Measurements from ENCODE around the gene NEDD8. TPM values are rescaled to one million over a fixed set of nuclear protein-coding genes. Genes with fewer than 3 reads are reported as not detected.

The NEDD8 gene
- polyA plus RNA-seq, 1 donor = 176 TPM

DNA sequence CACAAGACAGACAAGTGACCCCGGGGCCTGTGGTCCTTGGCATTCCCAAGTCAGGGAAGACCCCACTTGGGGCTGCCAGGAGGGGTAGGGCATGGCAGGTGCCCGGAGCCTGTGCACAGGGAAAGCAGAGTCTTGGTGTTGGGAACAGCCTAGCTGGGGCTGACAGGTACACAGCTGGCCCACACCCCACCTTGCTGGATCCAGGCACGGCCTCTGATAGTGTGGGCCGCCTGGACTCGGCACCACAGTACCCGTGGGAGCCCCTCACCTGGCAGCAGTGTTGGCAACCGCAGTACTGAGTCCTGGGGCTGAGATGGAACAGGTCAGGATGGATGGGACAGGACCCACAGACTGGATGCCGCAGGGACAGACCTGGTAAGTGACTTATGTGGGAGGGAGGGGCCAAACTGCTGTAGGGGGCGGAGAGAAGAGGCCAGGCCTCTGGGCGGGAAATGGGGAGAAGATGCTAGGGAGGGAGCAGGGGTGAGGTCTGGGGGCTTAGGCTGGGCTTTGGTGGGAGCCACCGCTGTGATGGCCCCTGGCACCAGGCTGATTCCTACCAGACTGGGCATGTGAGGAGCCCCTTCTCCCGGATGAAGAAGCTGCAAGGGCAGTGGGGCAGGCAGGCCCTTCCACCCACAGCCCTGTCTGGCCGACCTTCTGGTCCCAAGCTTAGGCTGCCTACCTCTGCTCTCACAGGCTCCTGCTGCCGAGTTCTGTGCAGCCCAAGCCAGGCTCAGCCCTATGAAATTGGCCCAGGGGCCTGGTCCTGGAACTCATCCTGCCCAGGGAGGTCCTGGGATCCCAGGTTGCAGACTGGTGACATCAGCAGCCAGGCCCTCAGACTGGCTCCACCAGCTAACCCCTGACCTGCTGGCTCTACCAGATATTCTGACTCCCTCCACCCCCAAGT is 30.9 kb upstream of the NEDD8 start, which contains the start of gene TGM1:
TGM1 (minus strand) TSS at position 357 of the 913 bp plus-strand sequence. CDS start 825 bp downstream, outside the sequence.
- no peak for DNase-seq

GRCh38 chr14:24261969-24262327 is 29.8 kb upstream of the NEDD8 start:
- DNase-seq = no peak

GRCh38 chr14:24261256-24261968 is 29.2 kb upstream of the NEDD8 start:
- no peak for DNase-seq

GRCh38 chr14:24260780-24261157 is 28.6 kb upstream of the NEDD8 start:
- no peak for DNase-seq

GRCh38 chr14:24260026-24260779 is 28.0 kb upstream of the NEDD8 start:
- DNase-seq = no peak

DNA sequence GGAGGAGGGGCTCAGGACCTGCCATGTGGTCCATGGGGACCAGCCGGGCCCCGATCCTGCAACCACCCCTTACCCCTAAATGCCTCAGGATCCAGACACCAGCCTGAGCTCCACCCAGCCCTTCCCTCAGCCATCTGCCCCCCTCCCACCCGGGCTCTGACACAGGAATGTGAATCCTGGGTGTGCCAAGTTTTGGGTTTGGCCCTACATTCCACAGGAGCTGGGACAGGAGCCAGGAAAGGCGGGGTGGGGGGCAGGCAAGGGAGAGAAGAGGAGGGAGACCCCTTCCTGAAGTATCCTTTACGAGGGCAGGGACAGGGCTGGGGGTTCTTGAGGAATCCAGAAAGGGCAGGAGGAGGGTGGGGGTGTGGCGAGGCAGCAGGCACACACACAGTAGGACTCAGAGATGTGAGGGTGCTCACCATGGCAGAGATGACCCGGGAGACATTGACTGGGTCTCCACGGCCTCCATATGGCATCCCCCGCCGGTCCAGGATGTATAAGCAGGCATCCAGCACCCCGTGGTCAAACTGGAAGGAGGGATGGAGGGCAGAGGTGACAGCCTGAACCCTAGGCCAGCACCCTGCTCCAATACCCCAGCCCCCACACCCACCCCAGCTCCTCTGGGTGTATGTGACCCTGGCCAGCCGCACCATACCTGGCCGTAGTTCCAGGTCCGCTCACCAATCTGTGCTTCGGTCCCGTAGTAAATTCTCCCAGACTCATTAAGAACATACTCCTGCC is 27.3 kb upstream of the NEDD8 start:
- no peak for DNase-seq

- no peak for DNase-seq
Measured at GRCh38 chr14:24258548-24259265, 26.5 kb upstream of the NEDD8 start.

GRCh38 chr14:24258119-24258518 is 26.0 kb upstream of the NEDD8 start:
- no peak for DNase-seq

DNA sequence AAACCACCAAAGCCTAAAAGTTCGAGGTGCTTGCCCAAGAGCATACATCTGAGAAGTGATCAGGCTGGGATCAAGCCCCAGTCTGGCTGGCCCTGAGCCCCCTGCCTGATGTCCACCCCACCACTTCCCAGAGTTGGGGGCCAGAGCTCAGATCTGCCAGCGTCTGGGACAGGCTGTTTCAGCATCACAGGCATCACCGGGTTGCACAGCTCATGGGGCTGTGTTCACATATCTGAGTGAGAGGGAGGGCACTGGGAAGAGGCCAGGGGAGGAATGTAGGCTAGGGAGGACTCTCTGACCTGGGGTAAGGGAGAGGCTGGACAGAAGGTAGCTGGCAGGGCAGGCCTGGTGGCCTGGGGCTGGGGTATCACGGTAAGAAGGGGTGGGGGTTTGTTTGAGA is 24.8 kb upstream of the NEDD8 start:
- no peak for DNase-seq

DNA sequence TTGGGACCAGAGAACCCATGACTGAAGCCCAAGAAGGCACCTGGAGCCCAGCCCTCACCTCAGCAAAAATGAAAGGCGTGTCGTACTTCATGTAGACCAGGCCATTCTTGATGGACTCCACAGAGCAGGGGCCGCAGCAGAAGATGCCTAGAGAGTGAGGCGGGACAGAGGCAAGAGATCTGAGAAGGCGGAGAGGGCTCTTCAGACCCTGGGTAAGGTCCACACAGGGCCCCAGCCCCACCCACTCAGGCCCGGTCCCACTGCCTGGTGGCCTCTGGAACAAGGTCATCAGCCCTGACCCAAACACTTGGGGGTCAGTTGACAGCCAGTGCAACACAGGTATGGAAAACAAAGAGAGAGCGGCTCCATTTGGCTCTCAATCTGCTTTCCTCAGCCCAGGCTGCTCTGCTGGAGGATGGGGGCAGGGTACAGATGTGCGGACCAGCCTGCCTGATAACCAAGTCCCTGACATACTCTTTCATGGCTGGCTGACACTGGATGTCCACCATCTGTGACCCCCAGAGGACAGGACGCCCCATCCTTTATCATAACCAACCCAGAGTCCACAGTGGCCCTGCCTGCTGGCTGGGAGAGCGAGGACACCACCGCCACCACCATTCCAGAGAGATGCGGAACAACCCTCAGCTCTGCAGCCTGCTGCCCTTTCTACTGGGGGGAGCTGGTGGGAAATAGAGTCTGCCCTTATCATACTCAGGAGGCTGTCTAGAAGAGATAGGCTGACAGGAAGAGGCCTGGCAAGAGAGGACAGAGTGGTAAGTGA is 24.0 kb upstream of the NEDD8 start:
- no peak for DNase-seq

GRCh38 chr14:24255438-24255837 is 23.3 kb upstream of the NEDD8 start:
- DNase-seq = no peak

GRCh38 chr14:24254630-24255392 is 22.6 kb upstream of the NEDD8 start:
- DNase-seq = no peak

DNA sequence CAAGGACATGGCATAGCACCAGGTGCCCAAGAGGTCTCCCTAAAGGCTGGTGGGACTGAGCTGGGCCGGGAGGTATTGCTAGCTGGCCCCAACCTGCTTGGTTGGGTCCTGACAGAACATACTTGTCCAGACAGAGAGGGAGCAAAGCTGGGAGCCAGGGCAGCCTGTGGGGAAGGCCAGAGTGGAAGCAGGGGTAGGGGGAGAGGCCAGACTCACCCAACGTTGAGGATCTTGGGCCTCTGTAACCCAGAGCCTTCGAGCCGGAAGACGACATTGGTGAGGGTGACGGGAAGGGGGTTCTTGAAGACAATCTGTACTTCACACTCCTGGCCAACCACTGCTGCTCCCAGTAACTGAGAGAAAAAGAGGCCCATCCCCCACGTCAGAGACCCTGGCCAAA is 21.8 kb upstream of the NEDD8 start:
- no peak for DNase-seq

DNA sequence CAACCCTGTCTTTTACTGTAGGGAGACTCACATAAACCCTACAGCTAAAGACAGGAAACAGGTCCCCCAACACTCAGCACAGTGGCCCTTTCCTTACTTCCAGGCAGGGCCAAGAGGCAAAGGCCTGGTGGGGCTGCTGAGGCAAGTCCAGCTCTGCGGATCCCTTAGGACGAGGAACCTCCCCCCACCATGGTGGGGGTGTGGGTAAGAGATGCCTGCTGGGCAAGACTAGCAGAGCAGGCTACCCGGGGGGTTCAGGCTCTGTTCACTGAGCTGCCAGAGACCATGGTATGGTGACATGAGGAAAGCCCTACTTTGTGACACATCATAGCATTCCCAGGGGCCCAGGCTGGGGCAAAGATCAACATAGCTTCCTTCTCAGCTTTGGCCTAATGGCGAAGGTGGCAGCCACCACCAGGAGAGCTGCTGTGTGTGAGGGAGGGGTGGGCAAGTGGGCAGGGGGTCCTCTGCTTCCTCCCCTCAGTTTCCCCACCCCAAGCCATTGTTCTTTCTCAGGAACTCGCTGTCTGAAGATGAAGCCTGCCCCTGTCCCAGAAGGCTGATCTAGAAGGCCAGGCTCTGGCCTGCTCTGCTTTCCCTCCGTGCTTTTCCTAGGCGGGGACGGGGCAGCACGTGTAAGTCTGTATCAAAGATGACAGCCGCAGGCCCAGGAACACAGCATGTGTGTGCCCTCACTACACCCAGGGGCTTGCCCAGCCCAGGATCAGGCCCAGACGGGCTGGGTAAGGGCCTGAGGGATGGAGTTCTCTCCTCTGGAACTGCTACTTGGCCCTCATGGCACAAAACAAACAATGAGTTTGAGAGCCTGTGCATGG is 20.3 kb upstream of the NEDD8 start:
- no peak for DNase-seq

GRCh38 chr14:24251880-24252288 is 19.7 kb upstream of the NEDD8 start:
- no peak for DNase-seq

DNA sequence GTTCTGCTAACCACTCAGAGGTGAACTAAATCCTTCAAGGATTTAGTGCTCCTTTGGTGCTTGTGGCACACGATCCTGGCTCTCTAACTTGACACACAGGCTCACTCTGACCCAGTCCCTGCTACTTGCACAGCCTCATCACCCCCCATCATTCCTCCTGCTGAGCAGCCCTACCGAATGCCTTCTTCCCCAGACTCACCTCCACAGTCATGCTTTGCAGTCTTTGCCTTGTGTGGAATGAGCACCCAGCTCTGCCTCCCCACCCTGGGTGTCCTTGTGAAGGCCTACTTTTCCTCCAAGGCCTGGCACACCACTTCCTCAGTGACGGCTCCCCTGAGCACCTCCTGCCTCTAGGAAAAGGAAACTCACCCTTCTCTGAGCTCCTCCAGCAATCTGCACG is 18.2 kb upstream of the NEDD8 start:
- DNase-seq = no peak

- no peak for DNase-seq
Measured at GRCh38 chr14:24249230-24250021, 17.3 kb upstream of the NEDD8 start.

DNA sequence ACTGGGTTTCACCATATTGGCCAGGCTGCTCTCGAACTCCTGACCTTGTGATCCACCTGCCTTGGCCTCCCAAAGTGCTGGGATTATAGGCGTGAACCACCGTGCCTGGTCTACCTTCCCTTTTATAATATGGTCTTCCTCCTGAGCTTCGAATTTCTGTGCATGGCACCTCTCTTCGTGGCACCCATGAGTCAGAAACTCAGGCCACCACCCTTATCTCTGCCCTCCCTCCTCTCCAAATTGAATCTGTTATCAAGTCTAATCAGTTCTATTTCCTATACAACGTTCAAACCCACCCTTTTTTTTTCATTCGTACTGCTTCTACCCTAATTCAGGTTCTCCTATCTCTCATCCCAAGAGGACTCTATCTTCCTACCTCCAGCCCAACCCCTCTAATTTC is 15.3 kb upstream of the NEDD8 start:
- DNase-seq = no peak

All from hindlimb muscle (tissue), 1 donor.